ENCODE measurements around the gene KLHDC10.

Gene KLHDC10

GRCh38 chr7:130127404-130127803 lies 57.1 kb downstream of the KLHDC10 start:
- CTCF ChIA-PET, result interaction anchor here (0.7 kb wide), 1 partner anchor 48 kb away, joined by 3 read pairs; no protein-coding TSS in a partner anchor
- DNase-seq (ENCODE audit: low spot score), result no peak
- H3K27ac ChIP-seq, result no peak overlapping the region
- TF ChIP-seq CTCF (conservative IDR thresholded peaks at IDR 0.05; ENCODE audit: low read depth), result no peak
- POLR2A ChIA-PET (ENCODE audit: low non-redundant PET), result no interaction called here

GRCh38 chr7:130127821-130128317 lies 57.5 kb downstream of the KLHDC10 start:
- no peak for DNase-seq (ENCODE audit: low spot score)
- TF ChIP-seq CTCF (conservative IDR thresholded peaks at IDR 0.05; ENCODE audit: low read depth), result no peak
- H3K27ac ChIP-seq, result no peak overlapping the region
- CTCF ChIA-PET, result interaction anchor here (0.7 kb wide), 1 partner anchor 47 kb away, joined by 3 read pairs; no protein-coding TSS in a partner anchor
- POLR2A ChIA-PET (ENCODE audit: low non-redundant PET), result no interaction called here

GRCh38 chr7:130129011-130129411 lies 58.7 kb downstream of the KLHDC10 start:
- CTCF ChIA-PET, result no interaction called here
- POLR2A ChIA-PET (ENCODE audit: low non-redundant PET), result no interaction called here
- no peak for DNase-seq (ENCODE audit: low spot score)
- no peak for TF ChIP-seq CTCF (conservative IDR thresholded peaks at IDR 0.05; ENCODE audit: low read depth)
- no peak overlapping the region for H3K27ac ChIP-seq

- TF ChIP-seq CTCF (conservative IDR thresholded peaks at IDR 0.05; ENCODE audit: low read depth), result no peak
- ChIA-PET POLR2A (ENCODE audit: low non-redundant PET) (no interaction called here), CTCF (no interaction called here)
- no peak for DNase-seq (ENCODE audit: low spot score)
- no peak overlapping the region for H3K27ac ChIP-seq
Observed at GRCh38 chr7:130131191-130131834, 61.0 kb downstream of the KLHDC10 start.

- H3K27ac ChIP-seq, result no peak overlapping the region
- ChIA-PET CTCF (no interaction called here), POLR2A (ENCODE audit: low non-redundant PET) (no interaction called here)
- DNase-seq (ENCODE audit: low spot score), result no peak
- TF ChIP-seq CTCF (conservative IDR thresholded peaks at IDR 0.05; ENCODE audit: low read depth), result no peak
Observed at GRCh38 chr7:130131964-130132875, 61.9 kb downstream of the KLHDC10 start.

- POLR2A ChIA-PET (ENCODE audit: low non-redundant PET), result no interaction called here
- no peak for TF ChIP-seq CTCF (conservative IDR thresholded peaks at IDR 0.05; ENCODE audit: low read depth)
- CTCF ChIA-PET, result no interaction called here
- no peak for DNase-seq (ENCODE audit: low spot score)
- no peak overlapping the region for H3K27ac ChIP-seq
Observed at GRCh38 chr7:130133029-130133782, 62.9 kb downstream of the KLHDC10 start.

All from RWPE1 (cell line).